HTERT RPE-1 (cell line): Measurements from ENCODE around the gene RSPO3.

Source experiments
- in situ Hi-C: fragments of 300-500 bp; cut with MboI; formaldehyde crosslinking; loops from 4 replicates; pipeline ENCODE4 v1.14.3; 2020; ENCODE audit warnings: low sequenced_read_pairs

RSPO3 gene

DNA sequence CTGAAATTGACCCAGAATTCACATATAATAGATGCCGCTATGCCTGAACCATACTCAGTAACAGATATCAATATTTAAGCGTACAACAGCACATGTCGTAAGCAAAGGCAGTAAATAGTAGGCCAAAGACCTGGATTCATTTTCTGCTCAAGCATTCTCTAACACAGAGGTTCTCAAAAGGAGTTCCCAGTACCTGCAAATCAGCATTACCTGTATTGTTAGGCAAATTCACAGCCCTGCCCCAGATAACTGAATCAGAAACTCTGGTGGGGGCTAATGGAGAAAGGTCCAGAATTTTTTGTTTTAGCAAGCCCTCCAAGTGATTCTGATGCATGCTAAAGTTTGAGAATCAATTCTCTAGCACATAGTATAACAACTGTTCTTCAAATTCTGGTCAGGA is 36.0 kb downstream of the RSPO3 start:
- in situ Hi-C loops = no loop called here

DNA sequence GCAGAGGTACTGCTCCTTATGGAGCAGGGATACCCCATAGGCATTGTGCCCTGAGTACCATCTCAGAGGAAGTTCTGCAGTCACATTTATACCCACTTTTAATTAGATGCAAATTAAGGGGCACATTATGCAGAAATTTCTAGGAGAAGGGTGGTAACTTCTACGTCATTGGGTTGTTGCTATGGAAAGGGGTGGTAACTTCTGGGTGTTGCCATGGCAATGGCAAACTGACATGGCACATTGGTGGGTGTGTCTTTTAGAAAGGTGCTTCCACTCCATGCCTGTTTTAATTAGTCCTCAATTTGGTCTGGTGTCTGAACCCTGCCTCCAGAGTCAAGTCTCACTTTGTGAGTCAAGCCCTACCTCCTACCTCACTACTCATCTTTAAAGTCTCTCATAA is 42.0 kb downstream of the RSPO3 start:
- in situ Hi-C loops = no loop called here

DNA sequence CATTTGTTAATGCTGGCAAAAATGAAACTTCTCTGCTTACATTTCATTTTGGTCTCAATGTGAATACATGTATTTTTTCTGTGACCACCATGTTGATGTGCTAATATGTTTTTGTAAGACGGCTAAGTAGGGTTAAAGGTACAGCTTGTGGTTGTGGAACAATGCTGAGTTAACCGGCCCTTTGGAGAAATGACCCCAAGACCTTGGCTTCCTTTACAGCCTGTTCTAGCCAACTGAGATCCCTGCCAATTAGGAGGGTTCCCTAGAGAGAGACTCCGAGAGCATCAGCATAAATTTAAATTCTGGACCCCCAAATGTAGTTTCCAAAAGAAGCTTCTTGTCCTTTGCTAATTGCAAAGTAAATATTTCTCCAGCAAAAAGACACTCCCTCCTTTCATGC is 44.4 kb downstream of the RSPO3 start:
- in situ Hi-C loops = no loop called here

DNA sequence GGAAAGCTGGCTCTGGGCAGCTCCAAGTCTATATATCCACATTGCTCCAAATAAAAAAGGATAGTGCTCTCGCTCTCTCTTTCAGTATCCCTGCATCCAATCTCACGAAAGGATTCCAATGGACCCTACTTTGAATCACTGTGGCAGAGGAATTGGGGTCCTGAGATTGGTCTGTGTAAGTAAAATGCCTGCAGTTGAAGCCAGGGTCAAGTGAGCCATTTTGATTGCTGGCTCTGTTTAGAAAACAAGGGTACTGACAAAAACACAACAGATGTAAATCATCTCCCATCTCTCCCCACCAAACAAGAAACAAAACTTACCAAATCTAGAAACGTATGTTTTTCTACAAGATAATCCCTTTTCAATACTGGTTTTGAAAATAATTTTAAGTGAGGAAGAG is 45.6 kb downstream of the RSPO3 start:
- in situ Hi-C loops = no loop called here

DNA sequence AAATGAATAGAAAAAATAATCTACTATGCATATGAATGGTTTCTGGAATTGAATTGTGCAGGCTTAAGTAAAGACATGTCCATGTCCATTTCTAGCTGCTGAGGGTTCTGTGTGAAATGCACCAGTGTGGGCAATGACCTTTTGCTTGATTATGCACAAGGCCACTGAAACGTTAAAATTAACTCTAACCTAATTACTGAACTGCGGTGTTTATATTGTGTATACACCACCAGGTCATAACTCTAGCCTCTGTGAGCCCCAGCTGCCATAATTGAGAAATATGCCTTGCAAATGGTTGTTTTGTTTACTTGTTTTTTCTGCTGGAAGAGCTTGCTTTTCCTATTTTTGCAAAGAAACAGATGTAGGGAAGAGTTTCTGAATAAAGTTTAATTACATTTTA is 46.1 kb downstream of the RSPO3 start:
- in situ Hi-C loops = no loop called here

DNA sequence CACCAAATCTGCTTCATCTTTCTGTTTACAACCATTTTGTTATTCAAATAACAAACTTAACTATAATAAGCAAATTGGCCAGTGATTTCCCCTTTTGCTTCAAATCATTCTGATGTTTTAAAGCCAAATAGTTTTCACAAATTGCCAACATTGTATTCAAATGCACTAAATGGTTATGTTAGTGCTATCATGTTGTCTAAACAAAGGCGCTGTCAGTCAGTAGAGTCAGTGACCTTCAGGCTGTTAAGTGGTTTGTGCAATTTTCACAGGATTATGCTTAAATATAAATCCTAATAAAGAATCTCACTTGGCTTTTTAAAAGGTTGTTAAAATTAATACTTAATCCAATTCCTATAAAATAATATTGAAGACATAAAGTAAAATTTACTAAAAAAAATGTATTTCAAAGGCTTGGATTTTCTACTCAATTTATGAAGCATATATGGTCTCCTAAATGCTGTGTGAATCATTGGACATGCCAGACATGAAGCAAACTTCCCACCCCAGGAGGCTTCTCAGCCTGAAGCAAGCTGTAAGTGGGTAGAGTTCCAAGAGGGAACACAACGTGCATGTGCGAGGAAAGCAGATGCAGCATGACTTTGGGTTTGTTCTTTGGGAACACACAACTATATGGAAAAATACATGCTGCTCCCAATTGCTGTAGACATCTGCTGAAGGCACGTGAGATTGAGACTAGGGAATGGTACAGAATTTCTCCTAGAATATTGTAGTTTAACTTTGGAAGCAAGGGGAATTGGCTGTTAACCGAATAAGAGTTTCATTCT is 54.9 kb downstream of the RSPO3 start:
- in situ Hi-C loops = no loop called here

DNA sequence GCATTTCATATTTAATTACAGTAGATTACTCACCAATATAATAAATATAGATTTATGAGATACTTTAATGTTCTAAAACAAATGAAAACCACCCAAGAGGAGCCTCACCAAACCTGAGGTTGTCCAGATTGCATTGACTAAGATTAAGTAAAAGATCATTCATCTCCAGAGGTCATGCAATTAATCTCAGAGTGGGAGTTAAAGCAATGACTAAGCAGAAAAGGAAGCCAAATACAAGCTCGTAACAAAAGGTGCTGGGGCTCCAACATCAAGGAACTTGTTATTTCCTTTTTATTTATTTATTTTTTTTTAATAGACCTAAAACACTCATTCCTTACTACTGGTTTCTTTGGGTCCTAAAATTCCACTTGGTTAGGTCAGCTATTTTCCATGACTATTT is 57.7 kb downstream of the RSPO3 start:
- in situ Hi-C loops = no loop called here

DNA sequence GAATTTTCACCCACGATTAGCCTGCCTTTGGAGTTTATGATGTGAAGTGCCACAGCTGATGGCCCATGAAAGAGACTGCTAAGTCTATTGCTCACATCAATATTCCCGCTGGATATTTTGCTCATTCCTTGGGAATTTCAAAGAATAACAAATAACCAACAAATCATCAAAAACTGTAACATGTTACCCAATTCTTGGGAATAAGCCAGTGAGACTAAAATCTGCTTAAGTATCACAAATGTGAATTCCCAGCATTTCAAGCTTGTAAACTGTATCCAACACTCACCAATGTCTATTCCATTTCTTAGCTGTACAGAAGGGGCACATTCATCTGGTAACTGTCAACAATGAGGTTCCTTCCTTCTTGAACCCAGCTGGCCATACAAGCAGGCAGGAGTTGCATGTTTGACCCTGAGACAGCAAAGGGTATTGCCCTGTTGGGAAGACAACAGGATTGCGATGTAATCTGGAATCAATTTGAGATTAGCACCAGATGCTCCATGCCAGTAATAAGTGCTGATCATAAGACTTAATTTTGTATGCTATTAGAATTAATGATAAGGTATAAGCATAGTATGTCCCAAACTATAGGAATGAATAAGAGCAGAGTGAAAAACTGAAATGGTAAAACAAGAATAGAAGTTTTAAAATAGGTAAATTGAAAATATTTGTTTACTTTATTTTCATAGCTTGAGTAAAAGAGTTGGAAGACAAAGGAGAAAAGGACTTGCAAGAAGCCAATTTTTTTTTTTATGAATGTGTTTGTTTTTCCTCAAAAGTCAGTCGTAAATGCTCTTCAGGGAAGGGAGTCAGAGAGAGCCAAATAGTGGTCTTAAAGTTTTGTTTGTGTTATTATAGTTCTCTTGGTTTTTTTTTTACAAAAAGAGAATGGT is 58.8 kb downstream of the RSPO3 start:
- in situ Hi-C loops = no loop called here

DNA sequence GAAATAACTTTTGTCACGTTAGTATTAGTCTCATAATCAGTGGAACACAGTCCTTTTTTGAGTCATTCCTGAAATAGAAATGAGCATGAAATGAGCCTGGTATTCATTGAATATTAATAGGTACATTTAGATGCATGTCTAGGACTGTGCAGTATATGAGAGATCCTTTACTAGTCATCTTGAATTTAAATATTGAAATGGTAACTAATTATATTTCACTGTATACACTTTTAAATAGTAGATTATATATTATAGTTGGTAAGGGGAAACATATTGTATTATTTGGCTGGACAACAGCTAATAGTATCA is 59.4 kb downstream of the RSPO3 start:
- in situ Hi-C loops = no loop called here

DNA sequence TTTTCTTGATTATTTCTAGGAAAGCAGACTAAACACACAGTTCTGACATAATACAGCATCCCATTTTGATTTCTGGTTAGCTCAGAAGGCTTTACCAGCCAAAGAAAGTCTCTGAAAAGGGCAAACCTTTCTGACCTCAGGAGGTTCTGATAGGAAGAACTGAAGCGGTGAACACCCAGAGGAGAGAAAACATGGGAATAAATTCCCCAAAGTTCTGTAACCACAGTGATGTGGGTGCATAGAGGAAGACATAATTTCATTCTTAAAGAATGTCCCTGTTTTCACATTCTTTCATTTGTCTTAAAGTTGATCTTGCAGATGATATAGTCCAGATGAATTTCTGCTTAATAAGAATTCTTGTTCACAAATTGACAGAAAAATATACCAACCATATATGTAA is 60.3 kb downstream of the RSPO3 start:
- in situ Hi-C loops = no loop called here

DNA sequence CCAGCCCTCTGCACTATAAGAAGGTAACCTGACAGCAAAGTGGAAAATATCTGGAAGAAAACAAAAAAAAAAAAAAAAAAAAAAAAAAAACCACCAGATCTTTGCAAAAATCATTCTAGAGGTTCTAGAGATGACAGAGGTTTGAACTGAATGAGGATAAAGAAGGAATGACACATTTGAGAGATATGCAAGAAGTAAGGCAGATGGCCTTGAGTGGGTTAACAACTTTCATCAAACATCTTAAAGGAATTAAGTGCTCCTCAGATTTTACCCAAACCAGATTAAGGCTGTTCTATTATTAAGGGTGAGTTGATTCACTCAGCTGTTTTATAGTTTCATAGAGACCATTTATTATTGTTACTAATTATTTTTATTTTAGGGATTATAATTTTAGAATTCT is 62.0 kb downstream of the RSPO3 start:
- in situ Hi-C loops = no loop called here

DNA sequence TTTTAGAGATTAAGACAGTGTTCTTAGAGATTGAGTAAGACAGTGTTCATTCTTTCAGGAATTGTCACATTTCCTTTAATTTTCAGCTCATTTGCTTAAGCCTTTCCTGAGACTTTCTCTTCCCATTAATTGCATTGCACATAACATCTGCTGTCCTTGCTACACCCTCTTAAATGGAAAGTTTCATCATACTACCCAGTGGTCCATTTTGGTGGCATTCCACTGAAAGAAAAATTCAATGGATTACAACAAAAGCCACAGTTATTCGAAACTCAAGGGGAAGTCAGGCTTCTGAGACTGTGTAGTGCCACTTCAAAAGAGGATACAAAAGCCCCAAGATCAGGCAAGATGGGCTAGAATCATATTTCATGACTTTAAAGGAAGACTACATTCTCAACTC is 64.0 kb downstream of the RSPO3 start:
- in situ Hi-C loops = no loop called here

DNA sequence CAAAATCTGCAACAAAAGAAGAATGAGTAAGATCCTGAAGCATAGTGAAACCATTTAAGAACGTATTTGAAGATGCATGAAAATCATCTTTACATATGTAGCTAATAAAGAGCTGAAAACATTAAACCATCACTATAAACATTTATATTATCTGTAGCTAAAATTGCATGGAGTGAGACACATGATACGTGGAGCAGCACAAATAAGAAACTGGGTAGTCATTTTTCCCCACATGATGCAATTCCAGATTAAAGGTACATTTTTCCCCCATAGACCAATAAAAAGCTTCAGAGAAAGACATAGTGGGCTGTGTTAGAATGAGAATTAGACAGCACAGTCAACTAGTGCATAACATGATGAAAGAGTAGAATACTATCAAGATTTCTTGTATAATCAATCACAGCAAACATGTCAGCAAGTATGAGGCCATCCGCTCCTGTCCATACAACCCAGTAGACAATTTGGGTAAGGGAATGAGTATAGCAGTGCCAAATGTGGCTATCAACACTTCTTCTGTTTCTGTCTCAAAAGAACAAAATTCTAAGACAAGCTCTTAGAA is 67.0 kb downstream of the RSPO3 start:
- in situ Hi-C loops = no loop called here

DNA sequence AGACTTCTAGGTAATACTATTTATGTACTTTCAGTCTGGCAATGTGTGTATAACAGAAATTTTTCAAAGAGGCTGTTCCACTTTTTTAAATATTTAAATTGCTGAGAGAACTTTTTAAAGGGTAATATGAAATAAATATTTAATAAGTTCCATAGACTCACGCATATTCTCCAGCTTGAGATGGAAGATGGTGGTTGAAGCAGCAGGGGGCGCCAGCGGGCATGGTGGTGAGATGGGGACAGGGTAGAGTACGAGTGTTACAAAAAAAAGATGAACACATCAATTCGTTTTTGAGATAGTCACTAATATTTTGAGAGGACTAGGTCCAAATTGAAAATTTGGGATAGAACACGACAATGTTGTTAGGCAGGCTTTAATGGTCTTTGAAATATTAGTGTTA is 68.4 kb downstream of the RSPO3 start:
- in situ Hi-C loops = no loop called here

DNA sequence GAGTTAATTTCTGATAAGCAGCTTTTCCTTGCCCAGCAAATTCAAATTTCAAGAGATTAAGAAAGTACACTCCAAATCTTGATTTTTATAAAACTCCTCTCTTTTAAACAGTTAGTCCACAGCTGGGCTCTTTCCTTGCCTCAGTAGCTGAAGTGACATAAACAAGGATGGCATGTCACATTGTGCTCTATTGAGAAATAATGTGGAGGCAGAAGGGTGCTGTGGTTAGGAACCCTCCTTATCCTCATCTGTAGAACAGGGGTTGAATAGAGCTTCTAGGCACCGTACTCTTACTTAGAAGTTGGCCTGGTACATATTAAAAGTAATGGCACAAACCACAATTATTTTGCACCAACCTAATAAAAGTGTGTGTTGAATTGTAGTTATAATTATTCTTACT is 70.3 kb downstream of the RSPO3 start:
- in situ Hi-C loops = no loop called here

DNA sequence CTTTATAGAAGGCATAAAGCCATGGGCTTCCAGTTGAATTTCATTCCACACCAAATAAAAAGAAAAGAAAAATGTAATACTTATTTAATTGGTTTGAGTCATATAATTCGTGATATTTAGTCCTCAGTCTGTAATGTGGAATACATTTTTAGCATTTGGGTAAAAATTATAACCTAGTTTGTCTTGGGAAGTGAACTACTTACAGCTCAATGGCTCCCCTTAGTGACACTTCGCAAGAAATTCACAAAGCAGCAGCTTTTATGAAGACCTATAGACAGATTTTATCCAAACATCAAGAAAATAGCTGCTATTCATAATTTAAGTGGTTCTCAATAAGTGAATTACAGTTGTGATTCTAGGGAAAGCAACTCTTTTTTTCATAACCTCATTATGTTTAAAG is 72.1 kb downstream of the RSPO3 start:
- in situ Hi-C loops = no loop called here

DNA sequence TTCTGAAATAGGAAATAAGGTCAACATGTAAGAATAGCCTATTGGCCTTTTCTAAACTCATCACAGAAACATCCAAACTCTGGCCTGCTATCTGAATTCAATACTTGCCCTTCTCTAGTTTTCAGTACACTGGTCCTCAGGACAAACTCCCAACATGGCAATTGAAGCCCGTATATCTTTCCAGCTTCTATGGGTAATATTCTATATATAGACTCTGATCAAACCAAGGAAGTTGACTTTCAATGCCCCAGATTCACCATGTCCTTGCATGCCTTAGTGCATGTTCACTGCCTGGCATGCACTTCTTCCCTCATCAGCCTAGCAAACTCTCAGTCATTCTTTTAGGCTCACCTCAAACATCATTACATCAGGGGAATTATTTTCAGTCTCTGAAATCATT is 73.2 kb downstream of the RSPO3 start:
- in situ Hi-C loops = no loop called here

DNA sequence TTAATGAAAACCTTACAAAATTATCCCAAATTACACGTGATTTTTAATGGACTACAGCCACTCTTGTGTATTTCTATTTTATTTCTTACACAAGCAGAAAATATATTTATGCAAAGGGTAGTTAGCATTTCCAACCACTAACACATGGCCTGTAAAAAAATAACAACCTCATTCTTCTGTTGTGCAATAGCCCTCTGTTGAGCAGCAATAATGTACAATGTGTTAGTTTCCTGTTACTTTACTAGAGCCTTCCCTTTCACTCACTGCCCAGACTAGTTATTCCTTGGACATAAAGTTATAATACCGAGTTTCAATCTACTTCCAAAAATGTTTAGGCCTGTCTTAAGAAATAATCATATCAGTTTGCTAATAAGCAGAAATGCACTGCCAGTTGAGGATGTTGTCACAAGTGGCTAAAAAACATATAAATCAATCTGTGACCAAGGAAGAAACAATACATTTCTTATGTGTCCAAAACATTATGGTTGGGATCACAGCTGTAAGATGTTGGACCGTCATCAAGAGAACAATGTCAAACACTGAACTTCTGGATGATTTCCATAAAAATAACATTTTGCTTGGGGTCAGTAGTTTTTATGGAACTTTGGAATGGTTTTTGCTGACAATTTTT is 74.6 kb downstream of the RSPO3 start:
- in situ Hi-C loops = no loop called here

DNA sequence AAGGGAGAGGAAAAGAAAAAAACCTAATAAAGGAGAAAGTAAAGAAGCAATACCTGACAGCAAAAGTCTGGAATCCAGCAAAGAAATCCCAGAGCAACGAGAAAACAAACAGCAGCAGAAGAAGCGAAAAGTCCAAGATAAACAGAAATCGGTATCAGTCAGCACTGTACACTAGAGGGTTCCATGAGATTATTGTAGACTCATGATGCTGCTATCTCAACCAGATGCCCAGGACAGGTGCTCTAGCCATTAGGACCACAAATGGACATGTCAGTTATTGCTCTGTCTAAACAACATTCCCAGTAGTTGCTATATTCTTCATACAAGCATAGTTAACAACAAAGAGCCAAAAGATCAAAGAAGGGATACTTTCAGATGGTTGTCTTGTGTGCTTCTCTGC is 77.4 kb downstream of the RSPO3 start:
- in situ Hi-C loops = no loop called here

DNA sequence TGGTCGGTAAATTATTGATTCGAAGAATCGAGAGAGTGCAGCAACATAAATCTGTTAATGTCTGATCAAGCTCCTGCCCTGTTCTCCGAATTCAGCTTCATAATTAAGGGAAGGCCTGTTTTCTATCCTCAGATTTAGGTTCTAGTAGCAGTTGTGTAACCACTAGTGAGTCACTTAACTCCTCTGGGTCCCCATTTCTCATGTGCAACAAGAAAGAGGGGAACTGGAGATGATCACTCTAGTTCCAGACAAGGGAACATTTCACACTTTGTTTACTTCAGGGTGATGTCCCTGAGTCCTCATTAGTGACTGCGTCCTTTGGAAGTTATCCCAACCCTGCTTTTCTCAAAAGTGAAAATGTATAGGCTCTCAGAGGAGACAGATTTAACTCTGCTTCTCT is 80.1 kb downstream of the RSPO3 start:
- in situ Hi-C loops = no loop called here

DNA sequence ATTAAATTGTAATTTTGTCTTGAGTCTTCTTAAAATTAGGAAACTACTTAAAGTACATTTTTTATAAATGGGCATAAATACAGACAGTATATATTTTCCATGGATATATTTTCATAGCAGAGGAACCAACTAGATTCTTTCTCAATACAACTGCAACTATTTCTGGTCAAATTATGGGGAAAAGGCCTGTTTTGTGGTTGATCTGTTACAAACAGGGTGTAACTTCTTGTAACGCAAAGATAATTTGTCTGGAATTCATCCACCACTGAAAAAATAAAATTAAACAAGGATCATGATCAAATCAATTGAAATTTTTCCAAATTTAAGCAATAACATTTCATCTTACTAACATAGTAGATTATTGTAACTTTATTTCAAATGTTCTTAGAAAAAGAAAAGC is 81.0 kb downstream of the RSPO3 start:
- in situ Hi-C loops = no loop called here

DNA sequence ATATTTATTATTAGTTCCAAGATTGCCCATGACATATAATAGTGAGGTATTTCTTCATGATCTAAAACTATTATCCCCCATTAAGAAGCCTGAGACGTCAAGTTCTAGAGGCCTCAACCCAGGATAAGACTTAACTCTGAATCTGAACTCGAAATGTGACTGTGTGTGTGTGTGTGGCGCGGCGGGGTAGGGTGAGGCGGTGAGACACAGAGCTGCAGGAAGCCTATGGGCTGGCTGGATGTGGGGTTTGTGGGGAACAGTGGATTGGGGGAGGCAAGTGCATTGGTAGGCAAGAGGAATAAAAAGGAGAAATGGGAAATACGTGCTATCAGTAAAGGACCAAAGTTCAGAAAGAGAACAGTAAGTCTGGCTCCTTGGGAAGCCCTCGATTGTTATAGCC is 81.6 kb downstream of the RSPO3 start:
- in situ Hi-C loops = no loop called here
